A549 (cell line): ENCODE data around the gene SMARCD3. TPM values are rescaled to one million over a fixed set of nuclear protein-coding genes. Genes with fewer than 3 reads are reported as not detected.

Source experiments
- ATAC-seq, 2 experiments: fragments of 200-7000 bp in 1 of 2; fragments of >200 bp in 1 of 2; cut with Nextera tagmentation in 1 of 2; cut with Tn5 transposase in 1 of 2; 3 replicates each; pipeline versions ENCODE4 v1.8.0 to v1.9.1; 2018 to 2020; ENCODE audit warnings: mild to moderate bottlenecking in 1 of 2, moderate library complexity in 1 of 2
- CTCF ChIA-PET: fragments of 300-600 bp; sonication (Branson Sonifier 250); formaldehyde crosslinking; extraction: SDS; loops from one replicate; lab custom pipeline; 2021; ENCODE audit warnings: antibody characterized with exemption, inconsistent platforms; lab: Yijun Ruan, JAX
- POLR2A ChIA-PET: fragments of 350-600 bp; formaldehyde crosslinking; extraction: SDS; loops from one replicate; lab custom pipeline; 2021; ENCODE audit warnings: antibody characterized with exemption, inconsistent platforms; lab: Yijun Ruan, JAX
- DNase-seq, 2 experiments: peaks; one replicate each; pipeline versions ENCODE4 v3.0.0 to v3.0.0-alpha.2; 2011 to 2016; ENCODE audit warnings: low read depth in 1 of 2, low spot score in 1 of 2
- FAIRE-seq: peaks from 2 replicates; lab custom pipeline; 2011; peaks lifted over from hg19 to GRCh38; lab: Jason Lieb, UNC
- H3K27ac ChIP-seq, 2 experiments: fragments of >200 bp; sonication (Bioruptor Twin); formaldehyde crosslinking; 3 replicates each; pipeline ENCODE4 v1.5.1; 2016 to 2017
- H3K4me1 ChIP-seq: fragments of >200 bp; sonication (Bioruptor Twin); formaldehyde crosslinking; 3 replicates; pipeline ENCODE4 v1.6.1; 2016
- H3K4me2 ChIP-seq: fragments of >200 bp; sonication (Bioruptor Twin); formaldehyde crosslinking; 3 replicates; pipeline ENCODE4 v1.6.1; 2016
- H3K4me3 ChIP-seq: fragments of >200 bp; sonication (Bioruptor Twin); formaldehyde crosslinking; 3 replicates; pipeline ENCODE4 v1.5.1; 2016
- H3K9me3 ChIP-seq: fragments of >200 bp; sonication (Bioruptor Twin); formaldehyde crosslinking; 3 replicates; pipeline ENCODE4 v1.6.1; 2016
- CBX2 ChIP-seq: fragments of 200-600 bp; sonication (generic); IDR thresholded peaks from 2 replicates; pipeline ENCODE4 v1.6.1; 2016; ENCODE audit warnings: low read depth, mild to moderate bottlenecking, borderline replicate concordance
- CHD2 ChIP-seq: fragments of 150-350 bp; IDR thresholded peaks from 2 replicates; pipeline ENCODE4 v1.6.1; 2014; ENCODE audit warnings: low read length; ENCODE audit not compliant: partially characterized antibody
- EHMT2 ChIP-seq: fragments of 200-600 bp; sonication (generic); IDR thresholded peaks from 2 replicates; pipeline ENCODE4 v1.6.1; 2016; ENCODE audit warnings: antibody characterized with exemption, low read depth, mild to moderate bottlenecking, moderate library complexity
- EP300 ChIP-seq, 2 experiments: fragments of >200 bp; sonication (Bioruptor Twin); formaldehyde crosslinking; IDR thresholded peaks; 2 replicates in 1 of 2; 3 replicates in 1 of 2; pipeline ENCODE4 v1.6.1; 2016 to 2017
- FOSB ChIP-seq: fragments of 250-450 bp; sonication (Bioruptor Pico); IDR thresholded peaks from 2 replicates; pipeline ENCODE4 v1.5.0; 2020; ENCODE audit warnings: mild to moderate bottlenecking, moderate library complexity
- GATA3 ChIP-seq: IDR thresholded peaks from 2 replicates; pipeline ENCODE4 v1.6.1; 2012; ENCODE audit warnings: borderline replicate concordance
- HDAC2 ChIP-seq: fragments of 200-600 bp; sonication (generic); IDR thresholded peaks from 2 replicates; pipeline ENCODE4 v1.6.1; 2016
- HEYL ChIP-seq: fragments of 250-450 bp; sonication (Bioruptor Pico); IDR thresholded peaks from 2 replicates; pipeline ENCODE4 v1.8.0; 2021; ENCODE audit warnings: mild to moderate bottlenecking, moderate library complexity
- JUNB ChIP-seq: fragments of >200 bp; sonication (Bioruptor Twin); formaldehyde crosslinking; IDR thresholded peaks from 2 replicates; pipeline ENCODE4 v1.6.1; 2016
- MYC ChIP-seq: IDR thresholded peaks from 2 replicates; pipeline ENCODE4 v1.6.1; 2012; ENCODE audit warnings: mild to moderate bottlenecking, inconsistent platforms, low read length, improper control_type of control experiment, borderline replicate concordance
- NR3C1 ChIP-seq: fragments of >200 bp; sonication (Bioruptor Twin); formaldehyde crosslinking; IDR thresholded peaks from 3 replicates; pipeline ENCODE4 v1.6.1; 2017
- POLR2AphosphoS2 ChIP-seq: conservative IDR thresholded peaks from 2 replicates; pipeline ENCODE4 v1.6.1; 2012; ENCODE audit warnings: low read length, improper control_type of control experiment, inconsistent platforms
- RAD21 ChIP-seq, 2 experiments: fragments of >200 bp in 1 of 2; sonication (Bioruptor Twin) in 1 of 2; formaldehyde crosslinking in 1 of 2; IDR thresholded peaks in 1 of 2; conservative IDR thresholded peaks in 1 of 2; 2 replicates in 1 of 2; 3 replicates in 1 of 2; pipeline ENCODE4 v1.6.1; 2012 to 2018; ENCODE audit warnings: inconsistent platforms in 1 of 2
- RARB ChIP-seq: fragments of 250-450 bp; sonication (Bioruptor Pico); IDR thresholded peaks from 2 replicates; pipeline ENCODE4 v1.8.0; 2021; ENCODE audit warnings: mild to moderate bottlenecking, moderate library complexity
- RCOR1 ChIP-seq: fragments of 150-350 bp; IDR thresholded peaks from 2 replicates; pipeline ENCODE4 v1.6.1; 2014; ENCODE audit warnings: antibody characterized with exemption, low read length, low read depth
- RFX5 ChIP-seq: fragments of 450-650 bp; IDR thresholded peaks from 2 replicates; pipeline ENCODE4 v1.7.1; 2014; ENCODE audit warnings: antibody characterized with exemption, mild to moderate bottlenecking, moderate library complexity
- SREBF2 ChIP-seq: fragments of 450-650 bp; IDR thresholded peaks from 2 replicates; pipeline ENCODE4 v1.6.1; 2014; ENCODE audit warnings: mild to moderate bottlenecking, moderate library complexity
- TP53 ChIP-seq: fragments of 250-450 bp; sonication (Bioruptor Pico); IDR thresholded peaks from 2 replicates; pipeline ENCODE4 v1.5.0; 2021; ENCODE audit warnings: mild to moderate bottlenecking, moderate library complexity
- WGBS: methylation state at CpG from one replicate; pipeline ENCODE4 v1.1.6; 2017; ENCODE audit errors: missing lambda C conversion rate; 5-methylcytosine and 5-hydroxymethylcytosine counted together
- polyA plus RNA-seq, 4 experiments: library from polyadenylated mRNA; depleted of rRNA in 3 of 4; stranded (reverse); fragments of >200 nt; fragmentation: RNase III in 1 of 4; extraction: RNeasy Plus Mini Kit Qiagen cat#74134 plus additional on column Dnase treatment in 1 of 4; gene quantifications; 2 replicates in 3 of 4; 3 replicates in 1 of 4; pipeline ENCODE4 v1.2.3, GENCODE V29; 2011 to 2017
- TF ChIP-seq, protein P1 (sequence below): fragments of >200 bp; sonication (Bioruptor Twin); formaldehyde crosslinking; IDR thresholded peaks from 3 replicates; pipeline ENCODE4 v1.6.1; 2016
- TF ChIP-seq, protein P2 (sequence below): fragments of 250-450 bp; sonication (Bioruptor Pico); IDR thresholded peaks from 2 replicates; pipeline ENCODE4 v1.5.0; 2020; ENCODE audit warnings: low read depth, mild to moderate bottlenecking, moderate library complexity
- TF ChIP-seq, protein P3 (sequence below): fragments of 150-350 bp; IDR thresholded peaks from 2 replicates; pipeline ENCODE4 v1.6.1; 2014; ENCODE audit warnings: low read depth, mild to moderate bottlenecking, low read length
- TF ChIP-seq, protein P4 (sequence below): IDR thresholded peaks from 2 replicates; pipeline ENCODE4 v1.6.1; 2012
- TF ChIP-seq, protein P5 (sequence below): fragments of 200-600 bp; sonication (generic); IDR thresholded peaks from 2 replicates; pipeline ENCODE4 v1.6.1; 2016; ENCODE audit warnings: antibody characterized with exemption, mild to moderate bottlenecking, moderate library complexity

The SMARCD3 gene
- polyA plus RNA-seq, 2 of the 4 experiments (the other 2 are of a cell fraction), result 11.6 to 12.5 TPM

DNA sequence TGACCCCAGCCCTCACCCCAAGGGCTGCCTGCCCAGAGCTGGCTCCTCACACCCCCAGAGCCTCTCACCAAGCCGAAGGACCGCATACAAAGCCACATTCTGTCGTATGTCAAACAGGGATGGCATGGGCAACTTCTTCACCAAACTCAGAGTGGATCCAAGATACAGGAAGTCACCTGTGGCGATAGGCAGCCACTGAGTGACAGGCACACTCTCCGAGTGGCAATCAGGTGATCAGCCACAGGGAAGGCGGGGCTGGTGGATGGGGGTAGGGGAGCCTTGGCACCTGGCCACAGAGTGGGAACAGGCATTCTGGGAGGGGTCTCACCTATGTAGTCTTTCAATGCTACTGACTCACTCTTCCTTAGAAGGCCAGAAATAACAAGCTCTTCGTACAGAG lies 54.3 kb downstream of the SMARCD3 start:
- no peak overlapping the region for H3K27ac ChIP-seq
- TF ChIP-seq NR3C1, result no peak
- TF ChIP-seq MYC, result no peak
- TF ChIP-seq, protein P1, sequence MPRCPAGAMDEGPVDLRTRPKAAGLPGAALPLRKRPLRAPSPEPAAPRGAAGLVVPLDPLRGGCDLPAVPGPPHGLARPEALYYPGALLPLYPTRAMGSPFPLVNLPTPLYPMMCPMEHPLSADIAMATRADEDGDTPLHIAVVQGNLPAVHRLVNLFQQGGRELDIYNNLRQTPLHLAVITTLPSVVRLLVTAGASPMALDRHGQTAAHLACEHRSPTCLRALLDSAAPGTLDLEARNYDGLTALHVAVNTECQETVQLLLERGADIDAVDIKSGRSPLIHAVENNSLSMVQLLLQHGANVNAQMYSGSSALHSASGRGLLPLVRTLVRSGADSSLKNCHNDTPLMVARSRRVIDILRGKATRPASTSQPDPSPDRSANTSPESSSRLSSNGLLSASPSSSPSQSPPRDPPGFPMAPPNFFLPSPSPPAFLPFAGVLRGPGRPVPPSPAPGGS, result no peak
- TF ChIP-seq JUNB, result no peak
- TF ChIP-seq CHD2, result no peak
- no peak for TF ChIP-seq EP300 (IDR thresholded peaks at IDR 0.05)
- no peak for TF ChIP-seq CBX2
- no peak for TF ChIP-seq EHMT2
- TF ChIP-seq TP53 (CRISPR knock-in tag), result no peak
- TF ChIP-seq HDAC2, result no peak
- TF ChIP-seq RARB (CRISPR knock-in tag), result no peak
- TF ChIP-seq, protein P2, sequence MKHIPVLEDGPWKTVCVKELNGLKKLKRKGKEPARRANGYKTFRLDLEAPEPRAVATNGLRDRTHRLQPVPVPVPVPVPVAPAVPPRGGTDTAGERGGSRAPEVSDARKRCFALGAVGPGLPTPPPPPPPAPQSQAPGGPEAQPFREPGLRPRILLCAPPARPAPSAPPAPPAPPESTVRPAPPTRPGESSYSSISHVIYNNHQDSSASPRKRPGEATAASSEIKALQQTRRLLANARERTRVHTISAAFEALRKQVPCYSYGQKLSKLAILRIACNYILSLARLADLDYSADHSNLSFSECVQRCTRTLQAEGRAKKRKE (CRISPR knock-in tag), result no peak
- ChIA-PET CTCF (interaction anchor here (0.6 to 1.4 kb wide), 2 partner anchors 66 to 70 kb away, joined by 3 to 4 read pairs; no protein-coding TSS in a partner anchor), POLR2A (no interaction called here)
- no peak for FAIRE-seq
- WGBS, result 42% methylated on average over 7 of the region's 7 CpGs
- no peak overlapping the region for H3K4me2 ChIP-seq
- H3K9me3 ChIP-seq, result no peaks in the 10 kb centered on the region
- H3K4me3 ChIP-seq, result no peak overlapping the region
- ATAC-seq, result no peak
- H3K4me1 ChIP-seq, result no peaks in the 10 kb centered on the region
- DNase-seq, result no peak

DNA sequence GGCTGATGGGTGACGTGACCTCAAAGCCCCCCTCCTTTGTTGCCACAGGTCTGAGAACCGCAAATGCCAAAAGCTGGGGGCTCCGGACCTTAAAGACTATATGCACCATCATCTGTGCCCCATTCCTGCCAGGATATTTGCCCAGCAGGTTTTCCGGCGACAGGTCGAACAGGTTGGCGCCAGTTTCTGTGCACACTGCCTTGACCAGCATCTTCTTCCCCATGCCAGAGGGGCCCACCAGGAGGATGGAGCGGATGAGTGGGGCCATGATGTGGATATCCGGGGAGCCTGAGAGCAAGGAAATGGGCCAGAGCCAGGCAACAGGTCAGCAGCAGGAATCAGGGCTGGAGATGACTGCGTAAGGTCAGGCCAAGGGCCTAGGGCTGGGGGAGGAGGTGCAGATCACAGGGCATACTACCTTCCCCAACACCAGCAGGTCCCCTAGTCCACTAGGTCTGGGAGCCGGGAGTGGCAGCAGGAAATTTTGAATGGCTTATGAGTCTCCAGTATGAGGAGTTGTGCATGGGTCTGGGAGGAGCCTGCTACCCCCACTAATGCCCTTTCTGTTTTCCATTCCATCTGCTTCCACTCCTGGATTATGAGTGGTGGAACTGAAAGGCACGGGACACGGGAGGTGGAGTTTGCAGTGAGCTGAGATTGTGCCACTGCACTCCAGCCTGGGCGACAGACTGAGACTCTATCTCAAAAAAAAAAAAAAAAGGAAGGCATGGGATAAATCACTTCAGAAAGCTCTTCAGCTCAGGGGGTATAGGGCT lies 55.1 kb downstream of the SMARCD3 start:
- no peaks in the 10 kb centered on the region for H3K9me3 ChIP-seq
- no peak overlapping the region for H3K4me3 ChIP-seq
- no peak for ATAC-seq
- 70% methylated on average over 13 of the region's 14 CpGs for WGBS
- no peak overlapping the region for H3K4me2 ChIP-seq
- H3K27ac ChIP-seq, result no peak overlapping the region
- TF ChIP-seq HEYL (CRISPR knock-in tag) (no peak), EP300 (IDR thresholded peaks at IDR 0.05) (no peak), GATA3 (no peak), MYC (no peak), RAD21 (conservative IDR thresholded peaks at IDR 0.05 in 1 of 2, IDR thresholded peaks at IDR 0.05 in 1 of 2) (no peak), FOSB (CRISPR knock-in tag) (no peak), RFX5 (no peak), CHD2 (no peak), RCOR1 (no peak), POLR2AphosphoS2 (no peak), SREBF2 (no peak), JUNB (no peak)
- TF ChIP-seq, protein P2 (CRISPR knock-in tag), result no peak
- TF ChIP-seq, protein P3, sequence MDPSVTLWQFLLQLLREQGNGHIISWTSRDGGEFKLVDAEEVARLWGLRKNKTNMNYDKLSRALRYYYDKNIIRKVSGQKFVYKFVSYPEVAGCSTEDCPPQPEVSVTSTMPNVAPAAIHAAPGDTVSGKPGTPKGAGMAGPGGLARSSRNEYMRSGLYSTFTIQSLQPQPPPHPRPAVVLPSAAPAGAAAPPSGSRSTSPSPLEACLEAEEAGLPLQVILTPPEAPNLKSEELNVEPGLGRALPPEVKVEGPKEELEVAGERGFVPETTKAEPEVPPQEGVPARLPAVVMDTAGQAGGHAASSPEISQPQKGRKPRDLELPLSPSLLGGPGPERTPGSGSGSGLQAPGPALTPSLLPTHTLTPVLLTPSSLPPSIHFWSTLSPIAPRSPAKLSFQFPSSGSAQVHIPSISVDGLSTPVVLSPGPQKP, result no peak
- TF ChIP-seq, protein P4, sequence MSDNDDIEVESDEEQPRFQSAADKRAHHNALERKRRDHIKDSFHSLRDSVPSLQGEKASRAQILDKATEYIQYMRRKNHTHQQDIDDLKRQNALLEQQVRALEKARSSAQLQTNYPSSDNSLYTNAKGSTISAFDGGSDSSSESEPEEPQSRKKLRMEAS, result no peak
- TF ChIP-seq, protein P1, result no peak
- TF ChIP-seq, protein P5, sequence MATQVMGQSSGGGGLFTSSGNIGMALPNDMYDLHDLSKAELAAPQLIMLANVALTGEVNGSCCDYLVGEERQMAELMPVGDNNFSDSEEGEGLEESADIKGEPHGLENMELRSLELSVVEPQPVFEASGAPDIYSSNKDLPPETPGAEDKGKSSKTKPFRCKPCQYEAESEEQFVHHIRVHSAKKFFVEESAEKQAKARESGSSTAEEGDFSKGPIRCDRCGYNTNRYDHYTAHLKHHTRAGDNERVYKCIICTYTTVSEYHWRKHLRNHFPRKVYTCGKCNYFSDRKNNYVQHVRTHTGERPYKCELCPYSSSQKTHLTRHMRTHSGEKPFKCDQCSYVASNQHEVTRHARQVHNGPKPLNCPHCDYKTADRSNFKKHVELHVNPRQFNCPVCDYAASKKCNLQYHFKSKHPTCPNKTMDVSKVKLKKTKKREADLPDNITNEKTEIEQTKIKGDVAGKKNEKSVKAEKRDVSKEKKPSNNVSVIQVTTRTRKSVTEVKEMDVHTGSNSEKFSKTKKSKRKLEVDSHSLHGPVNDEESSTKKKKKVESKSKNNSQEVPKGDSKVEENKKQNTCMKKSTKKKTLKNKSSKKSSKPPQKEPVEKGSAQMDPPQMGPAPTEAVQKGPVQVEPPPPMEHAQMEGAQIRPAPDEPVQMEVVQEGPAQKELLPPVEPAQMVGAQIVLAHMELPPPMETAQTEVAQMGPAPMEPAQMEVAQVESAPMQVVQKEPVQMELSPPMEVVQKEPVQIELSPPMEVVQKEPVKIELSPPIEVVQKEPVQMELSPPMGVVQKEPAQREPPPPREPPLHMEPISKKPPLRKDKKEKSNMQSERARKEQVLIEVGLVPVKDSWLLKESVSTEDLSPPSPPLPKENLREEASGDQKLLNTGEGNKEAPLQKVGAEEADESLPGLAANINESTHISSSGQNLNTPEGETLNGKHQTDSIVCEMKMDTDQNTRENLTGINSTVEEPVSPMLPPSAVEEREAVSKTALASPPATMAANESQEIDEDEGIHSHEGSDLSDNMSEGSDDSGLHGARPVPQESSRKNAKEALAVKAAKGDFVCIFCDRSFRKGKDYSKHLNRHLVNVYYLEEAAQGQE, result no peak
- TF ChIP-seq, all 56 proteins: peak for 0
- no peak for DNase-seq
- POLR2A ChIA-PET, result no interaction called here
- FAIRE-seq, result no peak
- H3K4me1 ChIP-seq, result no peaks in the 10 kb centered on the region
- CTCF ChIA-PET, result interaction anchor here (1.4 kb wide), 1 partner anchor 69 kb away, joined by 4 read pairs; no protein-coding TSS in a partner anchor
